ENCODE measurements around the gene CDH11.

Gene CDH11

GRCh38 chr16:65021852-65022595 is 99.8 kb downstream of the CDH11 start:
- H3K9me3 ChIP-seq (replicated peaks; ENCODE audit: low read length): no peaks in the 10 kb centered on the region

GRCh38 chr16:65016754-65017153 is 105.1 kb downstream of the CDH11 start:
- no peaks in the 10 kb centered on the region for H3K27me3 ChIP-seq (ENCODE audit: control insufficient read depth, insufficient read depth, low read length)
- no peak overlapping the region for H3K4me2 ChIP-seq (ENCODE audit: low read length)
- H3K9ac ChIP-seq (ENCODE audit: low read depth, low read length): no peak overlapping the region
- no peaks in the 10 kb centered on the region for H3K9me3 ChIP-seq (replicated peaks; ENCODE audit: low read length)
- no peak overlapping the region for H3K4me3 ChIP-seq (ENCODE audit: low read length)
- H3K4me1 ChIP-seq (ENCODE audit: control insufficient read depth, insufficient read depth, low read length): peaks cover 13% of the 10 kb centered on the region
- H3K36me3 ChIP-seq (ENCODE audit: insufficient read depth, low read length): peaks cover 12% of the 10 kb centered on the region

More at GRCh38 chr16:65021852-65022595, 99.8 kb downstream of the CDH11 start:
- Histone ChIP-seq H3K4me1 (ENCODE audit: control insufficient read depth, insufficient read depth, low read length) (peaks cover 8% of the 10 kb centered on the region), H3K9ac (ENCODE audit: low read depth, low read length) (no peak overlapping the region), H3K4me2 (ENCODE audit: low read length) (no peak overlapping the region), H3K36me3 (ENCODE audit: insufficient read depth, low read length) (peaks cover 8% of the 10 kb centered on the region), H3K4me3 (ENCODE audit: low read length) (no peak overlapping the region), H3K27me3 (ENCODE audit: control insufficient read depth, insufficient read depth, low read length) (no peaks in the 10 kb centered on the region)

DNA sequence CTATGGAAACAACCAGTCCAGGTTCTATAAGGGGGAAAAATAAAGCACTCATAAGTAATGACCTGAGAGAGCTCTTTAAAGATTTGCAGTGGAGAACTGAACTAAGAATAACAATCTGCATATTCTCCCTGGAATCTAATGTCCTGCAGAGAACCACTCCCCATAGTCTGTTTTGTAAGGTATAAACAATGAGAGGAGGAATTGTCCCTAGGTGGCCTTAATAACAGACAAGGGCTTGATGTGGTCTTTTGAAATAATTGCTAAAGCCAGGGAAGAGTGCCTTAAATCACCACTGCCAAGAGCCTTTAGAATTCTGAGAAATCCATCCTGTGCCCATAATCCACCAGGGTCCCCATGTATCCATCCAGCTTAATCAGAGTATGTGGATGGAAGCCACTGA is 106.3 kb downstream of the CDH11 start:
- H3K4me1 ChIP-seq (ENCODE audit: control insufficient read depth, insufficient read depth, low read length): peaks cover 14% of the 10 kb centered on the region
- no peaks in the 10 kb centered on the region for H3K9me3 ChIP-seq (replicated peaks; ENCODE audit: low read length)
- no peak overlapping the region for H3K4me2 ChIP-seq (ENCODE audit: low read length)
- no peaks in the 10 kb centered on the region for H3K27me3 ChIP-seq (ENCODE audit: control insufficient read depth, insufficient read depth, low read length)
- no peak overlapping the region for H3K9ac ChIP-seq (ENCODE audit: low read depth, low read length)
- peaks cover 12% of the 10 kb centered on the region for H3K36me3 ChIP-seq (ENCODE audit: insufficient read depth, low read length)
- H3K4me3 ChIP-seq (ENCODE audit: low read length): no peak overlapping the region

GRCh38 chr16:65012357-65012756 is 109.5 kb downstream of the CDH11 start:
- Histone ChIP-seq H3K27me3 (ENCODE audit: control insufficient read depth, insufficient read depth, low read length) (no peaks in the 10 kb centered on the region), H3K4me3 (ENCODE audit: low read length) (no peak overlapping the region), H3K4me2 (ENCODE audit: low read length) (no peak overlapping the region), H3K9me3 (replicated peaks; ENCODE audit: low read length) (no peaks in the 10 kb centered on the region), H3K4me1 (ENCODE audit: control insufficient read depth, insufficient read depth, low read length) (peaks cover 14% of the 10 kb centered on the region), H3K36me3 (ENCODE audit: insufficient read depth, low read length) (peaks cover 7% of the 10 kb centered on the region), H3K9ac (ENCODE audit: low read depth, low read length) (no peak overlapping the region)

GRCh38 chr16:65010125-65010524 is 111.7 kb downstream of the CDH11 start:
- H3K27me3 ChIP-seq (ENCODE audit: control insufficient read depth, insufficient read depth, low read length): no peaks in the 10 kb centered on the region
- peaks cover 14% of the 10 kb centered on the region for H3K4me1 ChIP-seq (ENCODE audit: control insufficient read depth, insufficient read depth, low read length)
- H3K36me3 ChIP-seq (ENCODE audit: insufficient read depth, low read length): peaks cover 12% of the 10 kb centered on the region
- no peak overlapping the region for H3K9ac ChIP-seq (ENCODE audit: low read depth, low read length)
- H3K4me2 ChIP-seq (ENCODE audit: low read length): no peak overlapping the region
- H3K4me3 ChIP-seq (ENCODE audit: low read length): no peak overlapping the region
- H3K9me3 ChIP-seq (replicated peaks; ENCODE audit: low read length): no peaks in the 10 kb centered on the region

DNA sequence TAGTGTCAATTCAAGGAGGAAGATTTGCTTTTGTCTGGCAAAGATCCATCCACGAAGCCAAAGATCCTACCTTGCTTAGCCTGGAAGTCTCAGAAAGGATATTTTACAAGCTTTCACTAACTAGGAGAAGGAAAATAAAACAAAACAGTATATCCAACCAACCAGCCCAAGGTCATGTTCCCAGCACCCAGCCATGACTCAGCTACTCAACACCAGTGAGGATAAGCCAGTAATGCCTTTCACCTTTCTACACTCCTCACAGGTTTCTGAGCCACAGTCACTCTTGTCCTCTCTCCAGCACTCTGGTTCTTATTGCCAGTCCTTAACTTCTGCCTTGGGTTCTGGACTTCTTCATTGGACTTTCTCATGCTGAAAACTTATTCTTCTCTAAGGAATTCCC is 116.2 kb downstream of the CDH11 start:
- Histone ChIP-seq H3K36me3 (ENCODE audit: insufficient read depth, low read length) (peaks cover 31% of the 10 kb centered on the region), H3K4me3 (ENCODE audit: low read length) (no peak overlapping the region), H3K4me2 (ENCODE audit: low read length) (no peak overlapping the region), H3K9ac (ENCODE audit: low read depth, low read length) (no peak overlapping the region), H3K27me3 (ENCODE audit: control insufficient read depth, insufficient read depth, low read length) (no peaks in the 10 kb centered on the region), H3K9me3 (replicated peaks; ENCODE audit: low read length) (no peaks in the 10 kb centered on the region), H3K4me1 (ENCODE audit: control insufficient read depth, insufficient read depth, low read length) (peaks cover 6% of the 10 kb centered on the region)

DNA sequence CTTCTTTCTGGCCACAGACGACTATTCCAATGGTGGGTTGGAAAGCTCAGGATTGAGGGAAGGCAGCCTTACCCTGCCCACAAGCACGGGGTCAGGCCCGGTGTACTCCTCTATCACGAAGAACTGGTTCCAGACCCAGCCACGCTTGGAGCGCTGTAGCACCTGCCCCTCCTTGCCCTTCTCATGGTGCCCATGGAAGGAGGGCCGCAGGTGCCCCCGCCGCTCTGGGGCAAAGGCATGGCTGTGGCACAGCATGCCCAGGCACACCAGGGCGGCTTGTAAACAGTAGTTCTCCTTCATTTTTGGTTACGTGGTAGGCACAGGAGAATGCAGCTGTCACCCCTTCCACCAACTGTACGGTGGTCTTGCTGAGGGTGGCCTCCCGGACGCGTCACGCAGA is 117.3 kb downstream of the CDH11 start:
- peaks cover 36% of the 10 kb centered on the region for H3K36me3 ChIP-seq (ENCODE audit: insufficient read depth, low read length)
- H3K27me3 ChIP-seq (ENCODE audit: control insufficient read depth, insufficient read depth, low read length): no peaks in the 10 kb centered on the region
- H3K4me3 ChIP-seq (ENCODE audit: low read length): no peak overlapping the region
- no peak overlapping the region for H3K9ac ChIP-seq (ENCODE audit: low read depth, low read length)
- H3K4me2 ChIP-seq (ENCODE audit: low read length): no peak overlapping the region
- peaks cover 6% of the 10 kb centered on the region for H3K4me1 ChIP-seq (ENCODE audit: control insufficient read depth, insufficient read depth, low read length)
- no peaks in the 10 kb centered on the region for H3K9me3 ChIP-seq (replicated peaks; ENCODE audit: low read length)

GRCh38 chr16:65003621-65004020 is 118.2 kb downstream of the CDH11 start:
- Histone ChIP-seq H3K4me1 (ENCODE audit: control insufficient read depth, insufficient read depth, low read length) (peaks cover 6% of the 10 kb centered on the region), H3K9me3 (replicated peaks; ENCODE audit: low read length) (no peaks in the 10 kb centered on the region), H3K36me3 (ENCODE audit: insufficient read depth, low read length) (peaks cover 36% of the 10 kb centered on the region), H3K27me3 (ENCODE audit: control insufficient read depth, insufficient read depth, low read length) (no peaks in the 10 kb centered on the region), H3K4me3 (ENCODE audit: low read length) (no peak overlapping the region), H3K4me2 (ENCODE audit: low read length) (no peak overlapping the region), H3K9ac (ENCODE audit: low read depth, low read length) (no peak overlapping the region)

GRCh38 chr16:65002265-65002664 is 119.6 kb downstream of the CDH11 start:
- no peak overlapping the region for H3K4me3 ChIP-seq (ENCODE audit: low read length)
- no peaks in the 10 kb centered on the region for H3K9me3 ChIP-seq (replicated peaks; ENCODE audit: low read length)
- H3K9ac ChIP-seq (ENCODE audit: low read depth, low read length): no peak overlapping the region
- H3K36me3 ChIP-seq (ENCODE audit: insufficient read depth, low read length): peaks cover 45% of the 10 kb centered on the region
- H3K27me3 ChIP-seq (ENCODE audit: control insufficient read depth, insufficient read depth, low read length): no peaks in the 10 kb centered on the region
- H3K4me2 ChIP-seq (ENCODE audit: low read length): no peak overlapping the region
- peaks cover 6% of the 10 kb centered on the region for H3K4me1 ChIP-seq (ENCODE audit: control insufficient read depth, insufficient read depth, low read length)

DNA sequence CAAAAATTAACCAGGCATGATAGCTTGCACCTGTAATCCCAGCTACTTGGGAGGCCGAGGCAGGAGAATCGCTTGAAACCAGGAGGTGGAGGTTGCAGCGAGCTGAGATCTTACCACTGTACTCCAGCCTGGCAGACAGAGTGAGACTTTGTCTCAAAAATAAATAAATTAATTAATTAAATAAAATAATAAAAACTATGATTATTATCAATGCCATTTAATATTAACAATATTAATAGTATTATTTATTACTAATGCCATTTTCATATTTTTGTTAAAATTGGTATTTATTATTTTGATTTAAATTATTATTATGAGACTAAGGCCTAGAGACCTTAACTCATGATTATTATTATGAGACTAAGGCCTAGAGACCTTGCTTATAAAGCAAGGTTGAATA is 121.2 kb downstream of the CDH11 start:
- no peak overlapping the region for H3K9ac ChIP-seq (ENCODE audit: low read depth, low read length)
- H3K36me3 ChIP-seq (ENCODE audit: insufficient read depth, low read length): peaks cover 47% of the 10 kb centered on the region
- H3K4me1 ChIP-seq (ENCODE audit: control insufficient read depth, insufficient read depth, low read length): peaks cover 6% of the 10 kb centered on the region
- no peaks in the 10 kb centered on the region for H3K27me3 ChIP-seq (ENCODE audit: control insufficient read depth, insufficient read depth, low read length)
- H3K9me3 ChIP-seq (replicated peaks; ENCODE audit: low read length): no peaks in the 10 kb centered on the region
- H3K4me2 ChIP-seq (ENCODE audit: low read length): no peak overlapping the region
- no peak overlapping the region for H3K4me3 ChIP-seq (ENCODE audit: low read length)

GRCh38 chr16:64997751-64998150 is 124.1 kb downstream of the CDH11 start:
- Histone ChIP-seq H3K27me3 (ENCODE audit: control insufficient read depth, insufficient read depth, low read length) (no peaks in the 10 kb centered on the region), H3K4me2 (ENCODE audit: low read length) (no peak overlapping the region), H3K4me3 (ENCODE audit: low read length) (no peak overlapping the region), H3K36me3 (ENCODE audit: insufficient read depth, low read length) (peaks cover 28% of the 10 kb centered on the region), H3K4me1 (ENCODE audit: control insufficient read depth, insufficient read depth, low read length) (peaks cover 6% of the 10 kb centered on the region), H3K9me3 (replicated peaks; ENCODE audit: low read length) (no peaks in the 10 kb centered on the region), H3K9ac (ENCODE audit: low read depth, low read length) (no peak overlapping the region)

GRCh38 chr16:64997121-64997520 is 124.7 kb downstream of the CDH11 start:
- Histone ChIP-seq H3K9ac (ENCODE audit: low read depth, low read length) (no peak overlapping the region), H3K9me3 (replicated peaks; ENCODE audit: low read length) (no peaks in the 10 kb centered on the region), H3K4me1 (ENCODE audit: control insufficient read depth, insufficient read depth, low read length) (no peaks in the 10 kb centered on the region), H3K27me3 (ENCODE audit: control insufficient read depth, insufficient read depth, low read length) (no peaks in the 10 kb centered on the region), H3K36me3 (ENCODE audit: insufficient read depth, low read length) (peaks cover 35% of the 10 kb centered on the region), H3K4me2 (ENCODE audit: low read length) (no peak overlapping the region), H3K4me3 (ENCODE audit: low read length) (no peak overlapping the region)

All from skeletal muscle satellite cell (primary cell).